Measurements from ENCODE around the gene TSPAN14.

TSPAN14 gene

DNA sequence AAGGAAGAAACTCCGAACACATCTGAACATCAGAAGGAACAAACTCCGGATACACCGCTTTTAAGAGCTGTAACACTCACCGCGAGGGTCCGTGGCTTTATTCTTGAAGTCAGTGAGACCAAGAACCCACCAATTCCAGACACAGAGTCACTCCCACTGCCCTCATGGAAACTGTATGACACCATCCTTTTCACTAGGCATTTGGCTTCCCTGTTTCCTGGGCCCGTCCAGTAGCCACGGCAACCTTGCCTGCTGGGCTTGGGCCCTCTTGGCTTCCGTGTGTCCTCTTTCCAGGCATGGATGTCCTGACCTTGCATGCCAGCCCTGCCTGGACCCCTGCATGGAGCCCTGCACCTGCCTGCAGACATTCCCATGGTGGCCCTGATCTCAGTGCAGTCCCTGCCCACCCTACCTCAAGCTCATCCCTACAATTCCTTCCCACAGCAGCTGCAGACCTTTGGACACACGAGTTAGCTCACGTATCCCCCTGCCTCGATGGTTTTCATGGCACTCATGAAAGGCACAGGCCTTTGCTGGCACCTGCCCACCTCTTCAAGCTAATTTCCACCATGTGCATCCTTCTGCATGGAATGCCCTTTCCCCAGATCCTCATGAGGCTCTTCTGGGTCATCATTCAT, 90.3 kb downstream of the TSPAN14 start:
- DNase-seq: no peak

DNA sequence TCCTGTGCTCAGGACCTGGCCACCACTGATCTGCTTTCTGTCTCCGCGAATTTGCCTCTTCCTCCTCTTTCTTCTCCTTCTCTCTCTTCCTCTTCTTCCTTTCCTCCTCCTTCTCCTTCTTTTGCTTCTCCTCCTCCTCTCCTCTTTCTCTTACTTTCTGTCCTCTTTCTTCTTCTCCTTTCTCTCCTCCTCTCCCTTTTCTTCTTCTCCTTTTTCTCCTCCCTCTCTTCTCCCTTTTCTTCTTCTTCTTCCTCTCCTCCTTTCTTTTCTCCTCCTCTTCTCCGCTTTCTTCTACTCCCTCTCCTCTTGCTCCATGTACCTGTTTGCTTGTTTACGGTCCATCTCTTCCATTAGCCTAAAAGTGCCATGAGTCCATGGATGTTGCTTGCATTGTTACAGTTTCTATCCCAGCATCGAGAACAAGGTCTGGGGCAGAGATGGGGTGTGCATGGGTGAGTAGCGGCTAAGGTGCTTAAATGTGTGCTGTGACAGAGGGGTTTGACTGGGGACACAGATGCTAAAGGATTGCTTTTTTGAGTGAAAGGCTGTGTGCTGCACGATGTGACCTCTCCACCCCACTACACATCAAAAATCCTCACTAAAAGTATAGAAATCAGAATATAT, 91.3 kb downstream of the TSPAN14 start:
- no peak for DNase-seq

DNA sequence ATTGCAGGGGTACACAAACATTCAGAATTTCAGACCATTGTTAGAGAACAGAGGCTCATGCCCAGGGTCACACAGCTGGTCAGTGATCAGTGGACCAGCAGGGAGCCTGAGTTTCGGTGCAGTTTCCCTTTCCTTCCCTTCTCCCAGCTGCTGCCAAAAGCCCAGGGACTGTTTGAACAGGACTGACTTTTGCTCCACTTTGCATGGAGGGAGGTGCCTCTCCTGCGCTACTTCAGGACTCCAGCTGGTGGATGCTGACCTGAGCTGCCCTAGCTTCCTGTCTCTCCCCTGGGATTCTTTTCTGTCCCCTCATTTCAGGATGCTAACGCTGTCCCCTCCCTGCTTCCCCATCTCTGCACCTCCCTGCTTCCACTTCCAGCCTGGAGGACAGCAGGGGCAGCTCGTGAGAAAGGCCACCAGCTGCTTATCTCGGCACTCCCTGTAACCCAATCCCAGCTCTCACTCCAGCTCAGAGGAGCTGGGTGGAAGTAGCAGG, 98.1 kb downstream of the TSPAN14 start:
- no peak for DNase-seq

DNA sequence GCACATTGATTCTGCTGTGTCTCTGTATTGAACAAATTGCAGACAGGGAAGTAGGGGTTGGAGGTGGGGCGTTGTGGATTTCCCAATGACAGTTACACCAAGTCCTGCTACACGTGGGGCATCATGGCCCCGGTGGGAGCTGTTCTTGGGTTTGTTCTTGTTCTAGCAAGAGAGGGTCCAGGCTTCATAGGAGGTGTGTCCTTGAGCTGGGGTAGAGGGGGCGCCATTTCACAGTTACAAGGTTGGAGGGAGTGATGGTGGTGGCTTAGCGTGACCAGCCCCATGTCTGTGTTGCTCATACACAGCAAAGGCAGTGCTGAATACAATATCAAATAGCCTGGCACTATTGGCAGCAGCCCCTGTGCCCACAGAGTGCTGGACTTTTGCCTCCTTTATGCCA, 99.3 kb downstream of the TSPAN14 start:
- DNase-seq: no peak

DNA sequence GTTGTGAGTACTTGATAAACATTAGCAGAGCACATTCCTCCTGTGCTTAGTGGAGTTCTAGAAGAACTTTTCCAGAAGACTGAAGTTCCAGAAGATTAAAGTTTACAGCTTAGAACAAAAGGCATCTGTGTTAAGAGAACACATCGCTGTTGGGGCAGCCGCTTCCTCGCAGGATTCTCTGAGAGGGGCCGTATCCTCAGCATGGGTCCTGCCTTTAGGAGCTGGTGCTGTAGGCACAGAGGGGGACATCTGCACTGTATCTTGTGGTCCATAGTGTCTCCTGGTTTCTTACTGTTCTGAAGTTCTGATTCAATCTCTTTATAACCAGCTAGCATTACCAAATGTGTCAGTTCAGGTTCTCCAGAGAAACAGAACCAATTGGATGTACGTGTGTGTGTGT, 99.9 kb downstream of the TSPAN14 start:
- DNase-seq: no peak

DNA sequence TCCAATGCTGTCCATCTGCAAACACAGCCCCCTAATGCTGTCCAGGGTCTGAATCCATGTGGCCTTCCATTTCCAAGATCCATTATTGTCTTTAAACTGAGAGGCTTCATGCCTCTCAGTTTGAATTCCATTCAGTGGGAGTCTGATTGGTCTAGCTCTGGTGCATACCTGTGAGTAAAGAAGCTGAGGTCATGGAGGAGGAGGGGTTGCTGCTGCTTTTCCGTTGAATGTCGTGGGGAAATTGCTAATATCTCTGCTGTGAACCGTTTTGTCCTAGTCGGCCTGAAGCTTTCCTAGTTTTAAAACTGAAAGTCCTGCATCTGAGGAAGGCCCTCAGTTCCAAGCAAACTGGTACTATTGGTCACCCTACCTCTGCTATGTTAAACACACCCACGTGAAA, 101.3 kb downstream of the TSPAN14 start:
- DNase-seq: no peak

DNA sequence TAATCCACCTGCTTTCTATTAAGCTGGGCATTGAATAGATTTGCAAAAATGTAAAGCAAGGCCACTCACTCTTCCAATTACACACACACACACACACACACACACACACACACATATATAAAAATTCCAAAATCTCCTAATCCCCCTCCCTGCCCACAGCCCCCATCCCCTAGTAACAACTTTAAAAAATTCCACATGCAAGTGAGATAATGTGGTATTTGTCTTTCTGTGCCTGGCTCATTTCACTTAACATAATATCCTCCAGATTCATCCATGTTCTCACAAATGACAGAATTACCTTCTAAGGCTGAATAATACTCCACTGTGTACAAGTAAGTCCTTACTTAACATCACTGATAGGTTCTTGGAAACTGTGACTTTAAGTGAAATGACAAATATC, 107.8 kb downstream of the TSPAN14 start:
- DNase-seq: no peak

DNA sequence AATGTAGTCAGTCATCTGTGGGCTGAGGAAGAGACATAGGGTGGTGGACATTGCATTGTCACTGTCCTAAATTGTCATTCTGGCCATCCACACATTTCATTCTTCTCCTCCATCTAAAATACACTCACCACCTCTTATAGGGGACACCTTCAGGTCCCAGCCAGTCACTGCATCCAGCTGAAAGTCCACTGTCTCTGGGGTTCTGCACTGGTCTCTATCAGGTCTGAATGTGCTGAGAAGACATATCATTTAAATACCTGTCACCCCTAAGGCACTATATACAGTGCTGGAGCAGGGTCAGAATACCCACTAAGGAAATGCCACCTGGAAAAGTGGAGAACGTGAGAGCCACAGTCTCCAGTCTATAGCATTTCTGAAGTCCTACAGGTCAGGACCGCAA, 113.2 kb downstream of the TSPAN14 start:
- no peak for DNase-seq

DNA sequence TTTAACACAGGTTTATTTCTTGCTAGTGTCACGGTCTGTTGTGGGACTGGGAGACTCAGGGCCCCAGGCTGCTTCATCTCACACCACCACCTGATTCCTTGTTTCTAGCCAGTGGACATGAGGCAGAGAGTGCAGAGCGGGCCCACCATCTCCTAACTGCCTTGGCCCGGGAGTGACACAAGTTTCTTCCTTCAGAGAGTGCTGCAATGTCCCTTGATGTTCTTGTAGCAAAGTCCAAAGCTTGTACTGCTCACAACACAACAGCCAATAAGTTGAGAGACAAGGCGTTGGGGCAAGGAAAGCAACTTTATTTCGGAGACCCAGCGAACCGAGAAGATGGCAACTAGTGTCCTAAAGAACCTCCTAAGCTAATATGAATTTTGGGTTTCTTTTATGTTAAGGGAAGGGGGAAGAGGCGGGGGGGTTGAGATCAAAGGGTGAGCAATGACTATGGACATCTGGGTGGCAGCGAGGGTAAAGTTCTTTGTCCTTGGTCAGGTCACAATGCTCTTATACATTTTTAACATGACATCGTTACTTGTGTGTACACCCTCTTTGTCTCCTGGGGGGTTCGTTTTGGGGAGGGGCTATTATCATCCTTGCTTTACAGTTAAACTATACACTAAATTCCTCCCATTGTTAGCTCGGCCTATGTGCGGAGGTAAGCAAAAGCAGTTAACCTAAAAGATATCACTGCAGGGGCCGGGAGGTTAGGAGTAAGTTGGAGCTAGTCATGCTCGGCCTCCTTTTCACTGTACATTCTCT, 115.2 kb downstream of the TSPAN14 start:
- no peak for DNase-seq

DNA sequence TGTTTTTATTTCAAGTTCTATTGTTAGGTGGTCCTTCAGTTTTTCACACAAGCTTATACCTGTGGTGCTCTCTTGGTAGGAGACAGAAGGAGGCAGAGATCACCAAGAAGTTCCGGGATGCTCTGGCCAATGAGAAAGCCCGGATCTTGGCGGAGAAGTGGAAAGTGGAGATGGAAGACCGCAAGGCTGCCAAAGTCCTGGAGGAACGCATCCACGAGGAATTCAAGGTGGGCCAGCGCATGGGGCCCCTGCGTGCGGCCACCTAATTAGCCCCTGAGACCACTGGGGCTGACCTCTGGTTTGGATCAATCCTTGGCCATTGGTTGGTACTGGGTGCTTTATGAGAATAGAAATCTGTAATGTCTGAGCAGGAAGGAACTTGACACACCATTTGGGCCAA, 117.2 kb downstream of the TSPAN14 start:
- DNase-seq: no peak

DNA sequence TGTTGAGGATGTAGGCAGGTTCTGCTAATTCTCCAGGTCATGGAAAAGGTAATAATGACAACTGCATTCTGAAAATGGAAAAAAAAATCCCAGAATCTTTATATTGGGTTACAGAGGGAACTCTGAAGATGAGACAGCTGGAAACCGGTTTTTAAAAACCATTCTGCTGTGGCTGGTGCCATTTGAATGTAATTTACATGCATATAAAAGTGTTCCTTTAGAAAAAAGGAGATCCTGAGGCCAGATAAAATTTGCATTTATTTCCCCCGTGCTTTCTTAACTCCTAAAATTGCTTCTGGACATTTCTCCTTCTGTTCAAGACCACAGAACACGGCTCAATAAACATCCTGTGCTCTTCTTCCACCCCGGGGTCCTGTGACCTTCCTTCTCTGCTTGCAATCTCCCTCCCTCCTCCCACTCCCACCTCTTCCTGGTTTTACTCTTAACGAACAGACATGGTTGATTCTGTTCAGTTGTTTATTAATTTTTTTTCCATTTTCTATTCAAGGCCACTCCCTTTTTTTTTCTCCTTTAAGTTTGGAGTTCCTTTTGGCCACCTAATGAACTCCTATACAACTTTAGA, 125.2 kb downstream of the TSPAN14 start:
- DNase-seq: no peak

DNA sequence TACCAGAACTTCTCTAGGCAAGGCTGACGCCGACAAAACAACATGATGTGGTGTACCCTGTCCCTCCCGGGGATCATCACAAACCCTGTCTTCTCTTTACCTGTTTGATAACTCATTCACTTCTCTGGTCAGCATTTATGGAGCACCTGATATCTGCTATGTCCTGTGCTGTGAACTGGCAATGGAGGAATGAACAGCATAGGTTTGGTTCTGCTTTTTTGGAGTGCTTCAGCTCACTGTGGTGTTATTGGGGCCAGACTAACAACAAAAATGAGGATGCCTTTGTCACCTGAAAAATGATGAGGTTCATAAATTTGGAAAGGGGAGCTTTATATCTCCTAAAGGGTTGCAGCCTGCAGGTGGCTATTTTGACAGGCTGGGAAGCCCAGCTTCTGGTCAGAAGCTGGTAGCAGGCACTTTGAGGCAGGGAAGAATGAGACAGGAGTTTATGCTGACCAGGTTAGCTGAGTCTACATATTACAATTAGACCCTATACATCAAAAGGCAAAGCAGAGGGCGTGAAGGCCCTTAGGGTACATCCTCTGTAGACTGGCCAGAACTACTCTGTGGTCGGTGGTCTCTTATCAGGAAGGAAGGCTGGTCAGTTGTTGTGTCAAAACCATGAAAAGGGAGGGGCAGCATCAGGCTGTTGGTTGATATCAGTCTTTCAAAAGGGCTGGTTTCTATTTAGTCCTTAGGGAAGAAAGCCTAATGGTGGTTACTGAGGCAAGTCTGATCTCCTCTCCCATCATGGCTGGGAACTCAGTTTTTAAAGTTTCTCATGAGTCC, 125.9 kb downstream of the TSPAN14 start:
- DNase-seq: no peak

DNA sequence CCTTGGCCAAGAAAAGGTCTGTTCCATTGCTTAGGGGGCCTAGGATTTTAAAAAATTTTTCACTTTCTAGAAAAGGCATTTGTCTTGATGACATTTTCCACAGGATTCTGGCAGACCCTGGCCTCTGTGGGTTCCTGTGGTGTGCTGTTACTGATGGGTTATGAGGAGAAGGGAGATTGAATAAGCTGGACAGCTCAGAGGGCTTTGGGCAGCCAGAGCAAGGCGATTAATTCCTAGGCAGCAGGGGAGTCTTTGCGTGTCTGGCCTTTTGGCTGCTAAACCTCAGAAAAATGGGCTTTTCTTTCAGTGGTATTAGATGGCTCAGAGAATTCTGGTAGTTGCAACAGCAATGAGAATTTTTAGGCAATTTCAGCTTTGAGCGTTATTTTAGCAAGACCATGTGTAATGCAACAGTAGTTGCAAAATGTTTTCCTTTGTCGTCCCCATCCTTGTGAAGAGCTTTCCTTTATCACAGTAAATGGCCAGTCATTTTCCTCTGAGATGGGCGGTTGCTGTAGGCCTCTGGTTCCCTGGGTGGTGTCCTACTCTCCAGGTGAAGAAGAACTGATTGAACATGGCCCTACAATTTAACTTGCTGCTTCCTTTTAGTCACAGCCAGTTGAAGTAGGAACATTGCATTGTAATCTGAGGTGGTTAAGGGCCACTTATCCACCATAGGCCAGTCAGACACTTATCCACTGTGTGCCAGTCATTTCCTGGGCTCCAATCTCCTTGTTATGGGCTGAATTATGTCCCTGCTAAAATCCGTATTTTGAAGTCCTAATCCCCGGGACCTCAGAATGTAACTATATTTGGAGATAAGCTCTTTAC, 126.7 kb downstream of the TSPAN14 start:
- DNase-seq: no peak

DNA sequence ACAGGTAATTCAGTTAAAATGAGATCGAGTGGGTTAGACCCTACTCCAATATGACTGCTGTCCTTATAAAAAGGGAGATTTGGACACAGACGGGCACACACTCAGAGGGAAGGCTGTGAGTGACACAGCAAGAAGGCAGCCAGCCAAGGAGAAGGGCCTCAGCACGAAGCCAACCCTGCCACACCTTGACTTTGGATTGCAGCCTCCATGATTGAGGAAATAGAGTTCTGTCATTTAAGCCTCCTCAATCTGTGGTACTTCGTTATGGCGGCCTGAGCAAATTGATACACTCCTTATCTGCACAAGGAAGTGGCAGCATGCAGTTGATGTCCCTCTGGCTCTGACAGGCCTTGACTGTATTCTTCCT, 127.3 kb downstream of the TSPAN14 start:
- DNase-seq: no peak

DNA sequence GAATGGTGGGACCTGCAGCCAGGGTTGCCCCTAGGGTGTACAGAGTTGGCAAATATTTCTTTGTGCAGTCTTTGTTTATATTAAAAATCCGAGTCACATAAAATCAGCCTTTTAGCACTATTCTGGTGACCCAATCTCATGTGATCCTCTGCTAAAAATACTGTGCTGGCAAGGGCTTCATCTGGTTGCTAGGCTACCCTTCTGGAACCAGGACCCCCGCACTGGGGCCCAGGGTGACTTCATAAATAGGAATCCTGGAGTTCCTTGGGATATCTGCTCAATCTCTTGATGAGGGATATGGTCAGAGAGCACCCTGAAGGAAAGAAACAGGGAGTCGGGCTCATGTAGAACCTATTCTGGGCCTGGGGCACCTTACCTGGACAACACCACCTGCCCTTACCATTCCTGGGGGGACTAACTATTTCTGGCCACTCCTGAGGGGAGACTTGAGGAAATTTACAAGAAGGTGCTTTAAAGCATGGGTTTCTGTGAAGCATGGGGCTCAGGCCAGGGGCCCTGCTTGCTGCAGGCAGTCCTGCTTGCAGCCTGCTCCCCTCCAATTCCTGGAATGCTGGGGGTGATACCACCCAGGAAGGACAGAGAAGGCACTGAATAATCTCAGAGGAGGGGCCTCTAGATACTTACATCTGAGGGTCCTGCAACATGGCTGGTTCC, 128.3 kb downstream of the TSPAN14 start:
- no peak for DNase-seq

Data from C1 segment of cervical spinal cord (tissue), 14 donors.